Mucosa of rectum (tissue), 2 donors: ENCODE data around the gene STAT5B.
"Not testable (repeated sequence)": the region's sequence is repeated elsewhere in the genome, so short reads cannot be mapped to it uniquely, and the experiment has no call there.

Experiments
- H3K27ac ChIP-seq, 2 donors: one replicate each; pipeline ENCODE4 v1.7.0; 2013; ENCODE audit warnings: inconsistent platforms in 2 of 2, low read depth in 2 of 2, low read length in 2 of 2
- H3K27me3 ChIP-seq, 2 donors: one replicate each; pipeline ENCODE4 v1.7.0; 2013; ENCODE audit warnings: low read length in 2 of 2; ENCODE audit not compliant: control insufficient read depth in 2 of 2, insufficient read depth in 2 of 2
- H3K36me3 ChIP-seq, 2 donors: one replicate each; pipeline ENCODE4 v1.7.0; 2013; ENCODE audit warnings: low read length in 2 of 2; ENCODE audit not compliant: control insufficient read depth in 2 of 2, insufficient read depth in 2 of 2
- H3K4me1 ChIP-seq, 2 donors: one replicate each; pipeline ENCODE4 v1.7.0; 2013; ENCODE audit warnings: low read length in 2 of 2, mild to moderate bottlenecking in 1 of 2; ENCODE audit not compliant: control insufficient read depth in 2 of 2, insufficient read depth in 2 of 2
- H3K4me3 ChIP-seq, 2 donors: one replicate each; pipeline ENCODE4 v1.7.0; 2013; ENCODE audit warnings: low read length in 2 of 2
- H3K9ac ChIP-seq, 2 donors: one replicate each; pipeline ENCODE4 v1.7.0; 2013; ENCODE audit warnings: low read length in 2 of 2, low read depth in 1 of 2, mild to moderate bottlenecking in 1 of 2
- H3K9me3 ChIP-seq, 2 donors: one replicate each; pipeline ENCODE4 v1.7.0; 2013; ENCODE audit warnings: low read length in 2 of 2; ENCODE audit not compliant: control insufficient read depth in 2 of 2
- donor health status: healthy.
- donor health status: Normal muscosa, but diverticular disease.

STAT5B gene

GRCh38 chr17:42239576-42239975, 36.6 kb downstream of the STAT5B start:
- not testable (repeated sequence) for H3K4me3 ChIP-seq, H3K27me3 ChIP-seq, H3K9me3 ChIP-seq, H3K4me1 ChIP-seq, H3K9ac ChIP-seq, H3K27ac ChIP-seq, H3K36me3 ChIP-seq

GRCh38 chr17:42236760-42237159, 39.4 kb downstream of the STAT5B start:
- Histone ChIP-seq H3K4me1 (no peaks in the 10 kb centered on the region), H3K27ac (no peak overlapping the region)

DNA sequence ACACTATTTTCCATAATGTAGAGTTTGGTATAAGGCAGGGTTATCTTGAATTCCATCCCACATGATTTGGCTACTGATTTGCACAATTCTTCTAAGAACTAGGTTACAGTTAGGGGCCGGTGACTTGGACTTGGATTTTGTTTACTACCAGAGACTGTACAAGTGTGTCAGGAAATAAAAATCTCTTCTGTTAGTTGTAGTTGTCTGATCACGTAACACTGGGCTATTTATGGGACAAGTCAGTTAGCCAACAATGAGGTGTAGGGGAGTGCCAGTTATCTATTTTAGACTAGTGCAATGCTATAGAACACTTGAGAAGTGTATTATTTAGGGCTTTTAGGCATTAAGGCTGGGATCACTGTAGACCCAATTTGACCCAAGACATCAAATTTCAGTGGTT, 42.2 kb downstream of the STAT5B start:
- H3K4me3 ChIP-seq, result no peak overlapping the region
- H3K4me1 ChIP-seq, result no peaks in the 10 kb centered on the region
- no peaks in the 10 kb centered on the region for H3K9me3 ChIP-seq
- no peak overlapping the region for H3K27ac ChIP-seq
- H3K27me3 ChIP-seq, result no peaks in the 10 kb centered on the region
- no peaks in the 10 kb centered on the region for H3K36me3 ChIP-seq
- H3K9ac ChIP-seq, result no peak overlapping the region

More at GRCh38 chr17:42236760-42237159, 39.4 kb downstream of the STAT5B start:
- H3K9ac ChIP-seq, result no peak overlapping the region
- no peaks in the 10 kb centered on the region for H3K9me3 ChIP-seq
- H3K36me3 ChIP-seq, result no peaks in the 10 kb centered on the region
- no peak overlapping the region for H3K4me3 ChIP-seq
- no peaks in the 10 kb centered on the region for H3K27me3 ChIP-seq

DNA sequence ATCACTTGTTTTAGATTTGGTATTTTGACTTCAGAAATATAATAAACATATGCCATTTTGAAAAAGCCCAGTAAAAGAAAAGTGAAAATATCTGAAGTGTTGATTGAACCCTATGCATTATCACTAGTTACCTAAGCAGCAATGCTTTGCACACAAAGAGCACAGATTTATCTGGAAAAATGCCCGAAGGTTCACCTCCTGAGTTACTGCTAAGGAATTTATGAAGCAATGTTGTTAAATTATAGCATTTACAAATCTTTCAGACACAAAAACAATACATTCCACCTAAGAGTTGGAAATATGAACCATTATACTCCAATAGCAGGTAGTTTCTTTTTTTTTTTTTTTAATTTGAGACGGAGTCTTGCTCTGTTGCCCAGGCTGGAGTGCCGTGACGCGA, 43.0 kb downstream of the STAT5B start:
- Histone ChIP-seq H3K36me3 (no peaks in the 10 kb centered on the region), H3K27ac (no peak overlapping the region), H3K4me1 (no peaks in the 10 kb centered on the region), H3K4me3 (no peak overlapping the region), H3K27me3 (no peaks in the 10 kb centered on the region), H3K9ac (no peak overlapping the region), H3K9me3 (no peaks in the 10 kb centered on the region)

DNA sequence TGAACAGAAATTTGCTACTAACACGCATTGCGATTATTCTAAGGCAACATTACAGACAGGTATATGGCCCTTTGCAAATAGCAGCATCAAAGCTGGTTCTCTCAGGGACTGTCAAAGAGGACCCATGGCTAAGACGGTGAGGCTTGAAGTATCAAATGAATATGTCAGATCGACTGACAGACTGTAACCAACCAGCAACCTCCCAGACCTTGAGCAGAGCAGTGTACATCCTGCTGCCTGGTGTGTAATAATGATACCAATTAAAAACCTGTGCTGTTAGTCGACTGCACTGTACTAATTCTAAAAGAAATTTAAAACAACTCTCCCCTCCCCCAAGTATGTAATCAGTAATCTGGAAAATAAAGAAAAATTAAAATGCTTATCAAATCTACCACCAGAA, 46.0 kb downstream of the STAT5B start:
- Histone ChIP-seq H3K36me3 (no peaks in the 10 kb centered on the region), H3K27me3 (no peaks in the 10 kb centered on the region), H3K9me3 (no peaks in the 10 kb centered on the region), H3K27ac (no peak overlapping the region), H3K9ac (no peak overlapping the region), H3K4me3 (no peak overlapping the region), H3K4me1 (no peaks in the 10 kb centered on the region)

GRCh38 chr17:42227849-42228700, 48.1 kb downstream of the STAT5B start:
- Histone ChIP-seq H3K27me3 (no peaks in the 10 kb centered on the region), H3K9ac (no peak overlapping the region), H3K9me3 (no peaks in the 10 kb centered on the region), H3K27ac (no peak overlapping the region), H3K4me1 (no peaks in the 10 kb centered on the region), H3K36me3 (peaks cover 8 to 14% of the 10 kb centered on the region in 2 donors), H3K4me3 (no peak overlapping the region)

DNA sequence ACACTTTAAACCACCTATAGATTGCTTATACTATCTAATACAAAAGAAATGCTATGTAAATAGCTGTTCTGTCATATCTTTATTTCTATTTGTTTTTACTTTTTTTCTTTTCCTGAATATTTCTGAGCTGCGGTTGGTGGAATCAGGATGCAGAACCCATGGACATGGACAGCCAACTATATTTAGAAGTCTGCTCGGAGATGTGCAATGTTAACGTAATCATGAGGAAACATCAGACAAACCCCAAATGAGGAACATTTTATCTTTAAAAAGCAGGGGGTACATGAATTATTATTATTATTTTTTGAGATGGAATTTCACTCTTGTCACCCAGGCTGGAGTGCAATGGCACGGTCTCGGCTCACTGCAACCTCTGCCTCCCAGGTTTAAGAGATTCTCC, 50.5 kb downstream of the STAT5B start:
- Histone ChIP-seq H3K9ac (no peak overlapping the region), H3K27ac (no peak overlapping the region), H3K36me3 (peaks cover 18 to 21% of the 10 kb centered on the region in 2 donors), H3K27me3 (no peaks in the 10 kb centered on the region), H3K9me3 (no peaks in the 10 kb centered on the region), H3K4me3 (no peak overlapping the region), H3K4me1 (no peaks in the 10 kb centered on the region)

GRCh38 chr17:42224651-42225050, 51.5 kb downstream of the STAT5B start:
- H3K4me3 ChIP-seq, result no peak overlapping the region
- no peak overlapping the region for H3K27ac ChIP-seq
- H3K9ac ChIP-seq, result no peak overlapping the region
- H3K27me3 ChIP-seq, result no peaks in the 10 kb centered on the region
- H3K4me1 ChIP-seq, result no peaks in the 10 kb centered on the region
- H3K36me3 ChIP-seq, result peaks cover 18 to 21% of the 10 kb centered on the region in 2 donors
- no peaks in the 10 kb centered on the region for H3K9me3 ChIP-seq

- Histone ChIP-seq H3K4me1 (no peaks in the 10 kb centered on the region), H3K9me3 (no peaks in the 10 kb centered on the region), H3K27me3 (no peaks in the 10 kb centered on the region), H3K27ac (no peak overlapping the region), H3K9ac (no peak overlapping the region), H3K36me3 (peaks cover 25 to 34% of the 10 kb centered on the region in 2 donors), H3K4me3 (no peak overlapping the region)
Observed at GRCh38 chr17:42221886-42222745, 54.1 kb downstream of the STAT5B start.

- not testable (repeated sequence) for H3K27ac ChIP-seq, H3K27me3 ChIP-seq, H3K4me3 ChIP-seq, H3K4me1 ChIP-seq, H3K9me3 ChIP-seq, H3K9ac ChIP-seq
- peaks cover 35 to 52% of the 10 kb centered on the region in 2 donors for H3K36me3 ChIP-seq
Observed at GRCh38 chr17:42219280-42219679, 56.9 kb downstream of the STAT5B start.
